Tibial nerve (tissue), 4 donors: ENCODE results near the gene C2orf76. TPM values are rescaled to one million over a fixed set of nuclear protein-coding genes. Genes with fewer than 3 reads are reported as not detected.

Experiments used
- DNase-seq, 2 donors: peaks; one replicate each; pipeline ENCODE4 v3.0.0-alpha.2; 2019; ENCODE audit warnings: low spot score in 2 of 2
- H3K27ac ChIP-seq, 4 donors: fragments of 200-600 bp; sonication (generic) in 3 of 4; one replicate each; pipeline ENCODE4 v1.5.1; 2017 to 2019; ENCODE audit warnings: mild to moderate bottlenecking in 1 of 4
- H3K27me3 ChIP-seq, 2 donors: fragments of 200-600 bp; sonication (generic) in 1 of 2; one replicate each; pipeline versions ENCODE4 v1.5.1 to v1.6.0; 2017 to 2019
- H3K36me3 ChIP-seq, 3 donors: fragments of 200-600 bp; sonication (generic); one replicate each; pipeline ENCODE4 v1.5.1; 2018 to 2019
- H3K4me1 ChIP-seq, 4 donors: fragments of 200-600 bp; sonication (generic) in 3 of 4; one replicate each; pipeline ENCODE4 v1.5.1; 2017 to 2019
- H3K4me3 ChIP-seq, 4 donors: fragments of 200-600 bp; sonication (generic) in 3 of 4; one replicate each; pipeline ENCODE4 v1.5.1; 2017 to 2019; ENCODE audit warnings: mild to moderate bottlenecking in 1 of 4, moderate library complexity in 1 of 4
- H3K9me3 ChIP-seq, 4 donors: fragments of 200-600 bp; sonication (generic) in 3 of 4; one replicate each; pipeline ENCODE4 v1.5.1; 2017 to 2019
- CTCF ChIP-seq, 5 experiments: fragments of 200-600 bp in 3 of 5; fragments of 450-650 bp in 2 of 5; sonication (generic) in 3 of 5; IDR thresholded peaks; one replicate each; pipeline ENCODE4 v1.5.1; 2016 to 2019; ENCODE audit warnings: antibody characterized with exemption in 5 of 5, mild to moderate bottlenecking in 3 of 5, moderate library complexity in 2 of 5
- EP300 ChIP-seq, 2 donors: sonication (generic); formaldehyde crosslinking; IDR thresholded peaks; one replicate each; pipeline ENCODE4 v1.6.1; 2017; ENCODE audit warnings: antibody characterized with exemption in 2 of 2, mild to moderate bottlenecking in 1 of 2
- POLR2A ChIP-seq, 2 donors: fragments of 450-650 bp; IDR thresholded peaks; one replicate each; pipeline ENCODE4 v1.6.1; 2017; ENCODE audit warnings: antibody characterized with exemption in 2 of 2, mild to moderate bottlenecking in 2 of 2, moderate library complexity in 2 of 2
- WGBS, 2 donors: methylation state at CpG; one replicate each; pipeline ENCODE4 v1.1.5; 2018; 5-methylcytosine and 5-hydroxymethylcytosine counted together
- total RNA-seq, 4 donors: library from RNA; depleted of rRNA; stranded (reverse); fragments of >200 nt; gene quantifications; one replicate each; pipeline ENCODE4 v1.1.0, GENCODE V29; 2016

C2orf76 gene
- total RNA-seq, 4 donors from 2014 or later: 1.4 to 14.2 (median 9.4) TPM

DNA sequence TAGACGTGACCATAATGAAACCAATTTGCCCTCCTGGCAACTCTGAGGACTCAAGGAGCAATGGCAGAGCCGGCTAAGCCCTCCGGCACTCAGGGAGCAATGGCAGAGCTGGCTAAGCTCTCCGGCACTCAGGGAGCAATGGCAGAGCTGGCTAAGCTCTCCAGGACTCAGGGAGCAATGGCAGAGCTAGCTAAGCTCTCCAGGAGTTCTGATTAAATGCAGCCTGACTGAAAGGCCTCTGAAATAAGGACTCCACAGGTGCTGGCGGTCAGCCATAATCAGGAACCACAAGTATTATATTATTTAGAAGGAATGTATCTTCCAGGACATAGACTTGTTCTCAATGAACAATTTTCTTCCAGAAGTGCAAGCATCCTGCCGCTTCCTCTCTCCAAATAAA, 65.2 kb downstream of the C2orf76 start:
- Histone ChIP-seq H3K27ac (no peak overlapping the region), H3K36me3 (no peaks in the 10 kb centered on the region), H3K9me3 (no peaks in the 10 kb centered on the region), H3K4me1 (no peaks in the 10 kb centered on the region), H3K27me3 (no peaks in the 10 kb centered on the region), H3K4me3 (no peak overlapping the region)
- no peak for DNase-seq
- no peak for TF ChIP-seq EP300 (IDR thresholded peaks at IDR 0.05)
- TF ChIP-seq CTCF (IDR thresholded peaks at IDR 0.05): no peak
- WGBS, 2 donors: 92 to 96% methylated on average over 6 of the region's 6 CpGs

GRCh38 chr2:119295688-119296375, 70.8 kb downstream of the C2orf76 start:
- TF ChIP-seq EP300 (IDR thresholded peaks at IDR 0.05): no peak
- no peak for TF ChIP-seq CTCF (IDR thresholded peaks at IDR 0.05)
- TF ChIP-seq POLR2A (IDR thresholded peaks at IDR 0.05): no peak
- H3K27ac ChIP-seq: no peak overlapping the region
- peaks cover 0 to 18% (median 0%) of the 10 kb centered on the region in 3 donors for H3K36me3 ChIP-seq
- H3K27me3 ChIP-seq: no peaks in the 10 kb centered on the region
- H3K4me3 ChIP-seq: no peak overlapping the region
- H3K4me1 ChIP-seq: peaks cover 0 to 15% (median 0%) of the 10 kb centered on the region in 4 donors
- no peaks in the 10 kb centered on the region for H3K9me3 ChIP-seq
- no peak for DNase-seq
- 80 to 83% methylated on average over 10 of the region's 10 CpGs for WGBS, 2 donors

- Histone ChIP-seq H3K36me3 (peaks cover 0 to 18% (median 0%) of the 10 kb centered on the region in 3 donors), H3K27ac (no peak overlapping the region), H3K27me3 (no peaks in the 10 kb centered on the region), H3K4me1 (peaks cover 0 to 15% (median 0%) of the 10 kb centered on the region in 4 donors), H3K4me3 (no peak overlapping the region), H3K9me3 (no peaks in the 10 kb centered on the region)
- 88 to 89% methylated on average over 14 of the region's 14 CpGs for WGBS, 2 donors
- DNase-seq: no peak
- TF ChIP-seq CTCF (IDR thresholded peaks at IDR 0.05): no peak
- TF ChIP-seq POLR2A (IDR thresholded peaks at IDR 0.05): no peak
- TF ChIP-seq EP300 (IDR thresholded peaks at IDR 0.05): no peak
Measured at GRCh38 chr2:119294671-119295070, 72.0 kb downstream of the C2orf76 start.

DNA sequence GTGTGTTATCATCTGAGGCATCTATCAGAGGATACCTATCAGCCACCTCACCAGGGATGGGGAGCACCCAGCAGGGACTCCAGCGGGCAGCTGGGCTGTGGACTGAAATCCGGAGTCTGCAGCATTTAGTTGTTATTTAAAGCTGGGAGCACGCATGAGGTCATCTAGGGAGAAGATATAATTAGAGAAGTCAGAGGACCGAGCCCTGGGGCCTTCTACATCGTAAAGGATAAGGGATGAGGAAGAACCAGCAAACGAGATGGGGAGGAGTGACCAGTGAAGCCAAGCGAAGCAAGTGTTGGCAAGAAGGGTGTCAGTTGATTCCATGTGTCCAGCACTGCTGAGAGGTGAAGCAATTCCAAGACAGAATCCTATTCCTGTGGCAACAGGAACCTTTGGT, 72.7 kb downstream of the C2orf76 start:
- H3K27ac ChIP-seq: no peak overlapping the region
- 60 to 71% methylated on average over 7 of the region's 7 CpGs for WGBS, 2 donors
- H3K4me3 ChIP-seq: no peak overlapping the region
- DNase-seq: no peak
- peaks cover 0 to 18% (median 0%) of the 10 kb centered on the region in 3 donors for H3K36me3 ChIP-seq
- no peaks in the 10 kb centered on the region for H3K9me3 ChIP-seq
- H3K4me1 ChIP-seq: peaks cover 0 to 15% (median 0%) of the 10 kb centered on the region in 4 donors
- H3K27me3 ChIP-seq: no peaks in the 10 kb centered on the region
- no peak for TF ChIP-seq EP300 (IDR thresholded peaks at IDR 0.05)
- no peak for TF ChIP-seq POLR2A (IDR thresholded peaks at IDR 0.05)
- TF ChIP-seq CTCF (IDR thresholded peaks at IDR 0.05): no peak

GRCh38 chr2:119293254-119293653, 73.4 kb downstream of the C2orf76 start:
- H3K4me3 ChIP-seq: no peak overlapping the region
- 88 to 96% methylated on average over 2 of the region's 2 CpGs for WGBS, 2 donors
- no peak for DNase-seq

More at GRCh38 chr2:119293254-119293653, 73.4 kb downstream of the C2orf76 start:
- H3K4me1 ChIP-seq: peaks cover 0 to 15% (median 0%) of the 10 kb centered on the region in 4 donors
- H3K27ac ChIP-seq: no peak overlapping the region
- no peaks in the 10 kb centered on the region for H3K27me3 ChIP-seq
- no peaks in the 10 kb centered on the region for H3K9me3 ChIP-seq
- TF ChIP-seq CTCF (IDR thresholded peaks at IDR 0.05) (no peak), EP300 (IDR thresholded peaks at IDR 0.05) (no peak), POLR2A (IDR thresholded peaks at IDR 0.05) (no peak)
- peaks cover 0 to 18% (median 0%) of the 10 kb centered on the region in 3 donors for H3K36me3 ChIP-seq
